ENCODE results near the gene VPS26A.

VPS26A gene

GRCh38 chr10:69123747-69124562 lies at the start of gene VPS26A:
TSS of gene VPS26A (plus strand) at chr10:69124178. CDS start at chr10:69124278, 100 bp downstream.
- peak; percentile 97 for DNase-seq

- DNase-seq, result no peak
Measured at GRCh38 chr10:69074532-69074931, 49.4 kb upstream of the VPS26A start.

- no peak for DNase-seq
Measured at GRCh38 chr10:69075431-69075830, 48.5 kb upstream of the VPS26A start.

- DNase-seq, result no peak
Measured at GRCh38 chr10:69078311-69078710, 45.7 kb upstream of the VPS26A start.

- no peak for DNase-seq
Measured at GRCh38 chr10:69080226-69080625, 43.8 kb upstream of the VPS26A start.

- DNase-seq, result no peak
Measured at GRCh38 chr10:69086001-69086509, 37.9 kb upstream of the VPS26A start.

- peak; percentile 85 for DNase-seq
Measured at GRCh38 chr10:69087590-69088470, 36.1 kb upstream of the VPS26A start, which contains the start of gene SRGN. TSS of gene SRGN (plus strand) at chr10:69088103. CDS start at chr10:69088158, 55 bp downstream.

- no peak for DNase-seq
Measured at GRCh38 chr10:69088471-69088769, 35.6 kb upstream of the VPS26A start.

- no peak for DNase-seq
Measured at GRCh38 chr10:69088801-69089501, 35.0 kb upstream of the VPS26A start.

- peak; percentile 88 for DNase-seq
Measured at GRCh38 chr10:69089638-69090599, 34.1 kb upstream of the VPS26A start.

- no peak for DNase-seq
Measured at GRCh38 chr10:69090685-69091084, 33.3 kb upstream of the VPS26A start.

GRCh38 chr10:69091143-69091651 lies 32.8 kb upstream of the VPS26A start:
- no peak for DNase-seq

- peak; percentile 76 for DNase-seq
Measured at GRCh38 chr10:69092959-69093850, 30.8 kb upstream of the VPS26A start.

- DNase-seq, result no peak
Measured at GRCh38 chr10:69093933-69094332, 30.0 kb upstream of the VPS26A start.

- no peak for DNase-seq
Measured at GRCh38 chr10:69096045-69096444, 27.9 kb upstream of the VPS26A start.

GRCh38 chr10:69097729-69098128 lies 26.2 kb upstream of the VPS26A start:
- no peak for DNase-seq

GRCh38 chr10:69100136-69100872 lies 23.7 kb upstream of the VPS26A start:
- DNase-seq, result no peak

- no peak for DNase-seq
Measured at GRCh38 chr10:69101451-69102095, 22.4 kb upstream of the VPS26A start.

GRCh38 chr10:69102440-69102839 lies 21.5 kb upstream of the VPS26A start:
- no peak for DNase-seq

Measured in CD4-positive, alpha-beta T cell treated with Interferon gamma for 1 hour (primary cell).